ENCODE results near the gene CLIC5. TPM values are rescaled to one million over a fixed set of nuclear protein-coding genes. Genes with fewer than 3 reads are reported as not detected.

The CLIC5 gene
- total RNA-seq, 1 experiment from 2014 or later: 0.05 TPM

- intact Hi-C loops (cut with micrococcal nuclease; ENCODE audit: unreplicated experiment): no loop called here
- no peak overlapping the region for H3K4me3 ChIP-seq (ENCODE audit: low read depth in 2 of 2, low read length in 2 of 2)
- TF ChIP-seq, protein P1, sequence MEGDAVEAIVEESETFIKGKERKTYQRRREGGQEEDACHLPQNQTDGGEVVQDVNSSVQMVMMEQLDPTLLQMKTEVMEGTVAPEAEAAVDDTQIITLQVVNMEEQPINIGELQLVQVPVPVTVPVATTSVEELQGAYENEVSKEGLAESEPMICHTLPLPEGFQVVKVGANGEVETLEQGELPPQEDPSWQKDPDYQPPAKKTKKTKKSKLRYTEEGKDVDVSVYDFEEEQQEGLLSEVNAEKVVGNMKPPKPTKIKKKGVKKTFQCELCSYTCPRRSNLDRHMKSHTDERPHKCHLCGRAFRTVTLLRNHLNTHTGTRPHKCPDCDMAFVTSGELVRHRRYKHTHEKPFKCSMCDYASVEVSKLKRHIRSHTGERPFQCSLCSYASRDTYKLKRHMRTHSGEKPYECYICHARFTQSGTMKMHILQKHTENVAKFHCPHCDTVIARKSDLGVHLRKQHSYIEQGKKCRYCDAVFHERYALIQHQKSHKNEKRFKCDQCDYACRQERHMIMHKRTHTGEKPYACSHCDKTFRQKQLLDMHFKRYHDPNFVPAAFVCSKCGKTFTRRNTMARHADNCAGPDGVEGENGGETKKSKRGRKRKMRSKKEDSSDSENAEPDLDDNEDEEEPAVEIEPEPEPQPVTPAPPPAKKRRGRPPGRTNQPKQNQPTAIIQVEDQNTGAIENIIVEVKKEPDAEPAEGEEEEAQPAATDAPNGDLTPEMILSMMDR (IDR thresholded peaks at IDR 0.05): no peak
- TF ChIP-seq POLR2AphosphoS5 (IDR thresholded peaks at IDR 0.05; ENCODE audit: low read depth, low read length): no peak
- TF ChIP-seq TCF7L2 (IDR thresholded peaks at IDR 0.05; ENCODE audit: low read depth, low read length): no peak
- TF ChIP-seq, protein P2, sequence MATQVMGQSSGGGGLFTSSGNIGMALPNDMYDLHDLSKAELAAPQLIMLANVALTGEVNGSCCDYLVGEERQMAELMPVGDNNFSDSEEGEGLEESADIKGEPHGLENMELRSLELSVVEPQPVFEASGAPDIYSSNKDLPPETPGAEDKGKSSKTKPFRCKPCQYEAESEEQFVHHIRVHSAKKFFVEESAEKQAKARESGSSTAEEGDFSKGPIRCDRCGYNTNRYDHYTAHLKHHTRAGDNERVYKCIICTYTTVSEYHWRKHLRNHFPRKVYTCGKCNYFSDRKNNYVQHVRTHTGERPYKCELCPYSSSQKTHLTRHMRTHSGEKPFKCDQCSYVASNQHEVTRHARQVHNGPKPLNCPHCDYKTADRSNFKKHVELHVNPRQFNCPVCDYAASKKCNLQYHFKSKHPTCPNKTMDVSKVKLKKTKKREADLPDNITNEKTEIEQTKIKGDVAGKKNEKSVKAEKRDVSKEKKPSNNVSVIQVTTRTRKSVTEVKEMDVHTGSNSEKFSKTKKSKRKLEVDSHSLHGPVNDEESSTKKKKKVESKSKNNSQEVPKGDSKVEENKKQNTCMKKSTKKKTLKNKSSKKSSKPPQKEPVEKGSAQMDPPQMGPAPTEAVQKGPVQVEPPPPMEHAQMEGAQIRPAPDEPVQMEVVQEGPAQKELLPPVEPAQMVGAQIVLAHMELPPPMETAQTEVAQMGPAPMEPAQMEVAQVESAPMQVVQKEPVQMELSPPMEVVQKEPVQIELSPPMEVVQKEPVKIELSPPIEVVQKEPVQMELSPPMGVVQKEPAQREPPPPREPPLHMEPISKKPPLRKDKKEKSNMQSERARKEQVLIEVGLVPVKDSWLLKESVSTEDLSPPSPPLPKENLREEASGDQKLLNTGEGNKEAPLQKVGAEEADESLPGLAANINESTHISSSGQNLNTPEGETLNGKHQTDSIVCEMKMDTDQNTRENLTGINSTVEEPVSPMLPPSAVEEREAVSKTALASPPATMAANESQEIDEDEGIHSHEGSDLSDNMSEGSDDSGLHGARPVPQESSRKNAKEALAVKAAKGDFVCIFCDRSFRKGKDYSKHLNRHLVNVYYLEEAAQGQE (IDR thresholded peaks at IDR 0.05; ENCODE audit: insufficient read depth in 1 of 2, low read depth in 2 of 2, low read length in 1 of 2): no peak
- no peak for TF ChIP-seq SIN3A (IDR thresholded peaks at IDR 0.05; ENCODE audit: borderline replicate concordance, insufficient read depth, low read depth, low read length)
- no peak for DNase-seq (ENCODE audit: low read depth, low spot score)
- no peak overlapping the region for H3K27ac ChIP-seq (ENCODE audit: low read length)
- no TSS peak for BruUV-seq (replicated peaks)
- CTCF ChIA-PET: no interaction called here
- no peaks in the 10 kb centered on the region for H3K36me3 ChIP-seq (ENCODE audit: control insufficient read depth, insufficient read depth, low read length)
- POLR2A ChIA-PET: no interaction called here
- no peak for ATAC-seq
- H3K9me3 ChIP-seq (ENCODE audit: control insufficient read depth, insufficient read depth, low read depth, low read length): no peaks in the 10 kb centered on the region
- in situ Hi-C loops (cut with HindIII; ENCODE audit: low pct_unique_long_range_greater_than_20kb, low sequenced_read_pairs): no loop called here
- no peaks in the 10 kb centered on the region; the same call in 1 of the 2 replicates for H3K27me3 ChIP-seq (ENCODE audit: control insufficient read depth, insufficient read depth, low read length)
- H3K4me1 ChIP-seq (ENCODE audit: control insufficient read depth, insufficient read depth, low read length): no peaks in the 10 kb centered on the region
These were observed 28.9 kb downstream of the CLIC5 start for GRCh38 chr6:45986746-45987274.

GRCh38 chr6:45984788-45985425 lies 30.8 kb downstream of the CLIC5 start:
- no peak for ATAC-seq
- H3K9me3 ChIP-seq (ENCODE audit: control insufficient read depth, insufficient read depth, low read depth, low read length): no peaks in the 10 kb centered on the region
- H3K4me1 ChIP-seq (ENCODE audit: control insufficient read depth, insufficient read depth, low read length): no peaks in the 10 kb centered on the region
- CTCF ChIA-PET: no interaction called here
- H3K27ac ChIP-seq (ENCODE audit: low read length): no peak overlapping the region
- intact Hi-C loops (cut with micrococcal nuclease; ENCODE audit: unreplicated experiment) (no loop called here), in situ Hi-C loops (cut with HindIII; ENCODE audit: low pct_unique_long_range_greater_than_20kb, low sequenced_read_pairs) (no loop called here)
- POLR2A ChIA-PET: no interaction called here
- DNase-seq (ENCODE audit: low read depth, low spot score): no peak
- BruUV-seq (replicated peaks): no TSS peak
- H3K27me3 ChIP-seq (ENCODE audit: control insufficient read depth, insufficient read depth, low read length): no peaks in the 10 kb centered on the region; the same call in 1 of the 2 replicates
- no peaks in the 10 kb centered on the region for H3K36me3 ChIP-seq (ENCODE audit: control insufficient read depth, insufficient read depth, low read length)
- no peak for TF ChIP-seq SIN3A (IDR thresholded peaks at IDR 0.05; ENCODE audit: borderline replicate concordance, insufficient read depth, low read depth, low read length)
- TF ChIP-seq, protein P1 (IDR thresholded peaks at IDR 0.05): no peak
- no peak for TF ChIP-seq TCF7L2 (IDR thresholded peaks at IDR 0.05; ENCODE audit: low read depth, low read length)
- TF ChIP-seq, protein P2 (IDR thresholded peaks at IDR 0.05; ENCODE audit: insufficient read depth in 1 of 2, low read depth in 2 of 2, low read length in 1 of 2): no peak
- no peak for TF ChIP-seq POLR2AphosphoS5 (IDR thresholded peaks at IDR 0.05; ENCODE audit: low read depth, low read length)
- H3K4me3 ChIP-seq (ENCODE audit: low read depth in 2 of 2, low read length in 2 of 2): no peak overlapping the region

All from Panc1 (cell line).